ENCODE data around the gene PPWD1.
A peak's percentile ranks its signal among the peaks of the same experiment; 100 is the strongest.

Gene PPWD1

DNA sequence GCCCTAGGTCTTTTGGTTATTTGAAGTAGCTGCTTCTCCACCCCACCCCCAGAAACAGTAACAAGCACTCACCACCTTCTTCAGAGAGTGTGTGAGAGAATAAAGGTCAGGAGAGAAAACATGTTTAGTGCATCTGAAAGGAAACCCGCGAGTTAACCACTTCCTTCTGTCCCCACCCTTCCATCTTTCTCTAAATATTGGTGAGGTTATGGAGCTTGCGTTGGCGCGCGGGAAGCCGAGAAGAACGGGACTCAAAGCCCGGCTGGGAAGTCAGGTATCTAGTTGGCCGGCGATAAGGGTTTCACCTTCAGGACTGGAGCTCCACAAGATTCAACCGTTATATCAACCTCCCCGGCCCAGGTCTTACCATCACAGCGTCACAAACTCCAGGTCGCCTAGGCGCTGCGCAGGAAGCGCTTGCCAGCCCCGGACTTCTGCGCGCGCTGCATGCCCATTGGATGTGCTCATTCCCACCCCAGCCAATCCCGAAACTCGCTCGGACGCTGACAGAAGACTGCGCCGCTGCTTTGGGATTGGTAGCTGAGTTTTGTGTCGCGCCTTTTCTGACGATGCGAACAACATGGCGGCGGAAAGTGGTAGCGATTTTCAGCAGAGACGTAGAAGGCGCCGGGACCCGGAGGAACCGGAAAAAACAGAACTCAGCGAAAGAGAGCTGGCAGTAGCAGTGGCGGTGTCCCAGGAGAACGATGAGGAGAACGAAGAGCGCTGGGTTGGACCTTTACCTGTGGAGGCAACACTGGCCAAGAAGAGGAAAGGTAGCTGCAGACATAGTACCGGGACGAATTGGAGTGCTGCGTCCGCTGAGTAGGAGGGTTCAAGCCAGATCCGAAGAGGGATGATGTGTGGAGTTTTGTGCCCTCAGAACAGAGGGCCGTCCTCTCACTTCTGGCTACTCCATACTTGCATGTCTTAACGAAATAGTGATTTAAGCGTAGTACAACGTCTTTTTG, at the start of gene PPWD1, which contains the start of gene CENPK:
Gene PPWD1 (plus strand): TSS at position 566 of the 971 bp plus-strand sequence. CDS start 15 bp downstream, at position 581.
Gene CENPK (minus strand): TSS at position 438 of the 971 bp plus-strand sequence. CDS start 8,261 bp downstream, outside the sequence.
- Histone ChIP-seq H3K4me1 (peaks cover 0 to 29% (median 21%) of the 10 kb centered on the region in 4 donors), H3K9me3 (no peaks in the 10 kb centered on the region), H3K4me3 (peak within 1 kb of the TSS; percentile 66 to 85), H3K36me3 (no peaks in the 10 kb centered on the region), H3K27ac (peak within 1 kb of the TSS; percentile 81 to 85), H3K27me3 (no peaks in the 10 kb centered on the region)
- peak in 1 of 2 experiments; percentile 24 for TF ChIP-seq CTCF (IDR thresholded peaks at IDR 0.05)
- intact Hi-C loops (cut with DNase I; ENCODE audit: low total_unique reads) = loop anchor here (5.0 kb wide), 1 partner anchor 59 kb away; the partner anchor contains the start of gene TRIM23
- peak; percentile 95 for DNase-seq

- Histone ChIP-seq H3K4me3 (no peak overlapping the region), H3K9me3 (no peaks in the 10 kb centered on the region), H3K27me3 (no peaks in the 10 kb centered on the region), H3K36me3 (no peaks in the 10 kb centered on the region), H3K27ac (no peak overlapping the region), H3K4me1 (no peaks in the 10 kb centered on the region)
- DNase-seq = no peak
- intact Hi-C loops (cut with DNase I; ENCODE audit: low total_unique reads) = no loop called here
- no peak for TF ChIP-seq CTCF (IDR thresholded peaks at IDR 0.05)
Measured at GRCh38 chr5:65525726-65526125, 37.4 kb upstream of the PPWD1 start.

GRCh38 chr5:65530904-65531303, 32.2 kb upstream of the PPWD1 start:
- H3K4me3 ChIP-seq = no peak overlapping the region
- no peaks in the 10 kb centered on the region for H3K27me3 ChIP-seq

DNA sequence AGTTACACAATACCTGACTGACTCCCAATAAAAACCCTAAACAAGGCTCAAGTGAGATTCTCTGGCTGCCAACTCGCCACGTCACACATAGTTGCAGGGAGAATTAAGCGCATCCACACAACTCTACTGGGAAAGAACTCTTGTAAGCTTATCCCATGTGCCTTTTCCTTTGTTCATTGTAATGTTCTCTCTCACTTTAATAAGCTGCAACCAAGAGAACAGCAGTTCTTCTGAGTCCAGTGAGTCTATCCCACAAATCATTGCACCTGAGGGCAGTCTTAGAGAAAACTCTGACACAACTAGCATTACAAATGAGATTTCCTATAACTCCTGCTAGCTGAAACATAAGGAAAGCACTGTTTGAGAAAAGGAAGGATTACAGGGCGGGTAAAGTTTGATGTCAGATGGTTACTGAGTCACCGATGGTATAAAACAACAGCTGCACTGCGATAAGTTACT, 27.5 kb upstream of the PPWD1 start:
- H3K9me3 ChIP-seq = no peaks in the 10 kb centered on the region
- no peaks in the 10 kb centered on the region for H3K27me3 ChIP-seq
- no peak for TF ChIP-seq CTCF (IDR thresholded peaks at IDR 0.05)
- no peaks in the 10 kb centered on the region for H3K36me3 ChIP-seq
- no peak overlapping the region for H3K27ac ChIP-seq
- intact Hi-C loops (cut with DNase I; ENCODE audit: low total_unique reads) = no loop called here
- no peak for DNase-seq
- no peak overlapping the region for H3K4me3 ChIP-seq
- H3K4me1 ChIP-seq = no peaks in the 10 kb centered on the region

More at GRCh38 chr5:65530904-65531303, 32.2 kb upstream of the PPWD1 start:
- H3K36me3 ChIP-seq = no peaks in the 10 kb centered on the region
- no peak overlapping the region for H3K27ac ChIP-seq
- no peaks in the 10 kb centered on the region for H3K4me1 ChIP-seq
- intact Hi-C loops (cut with DNase I; ENCODE audit: low total_unique reads) = no loop called here
- no peaks in the 10 kb centered on the region for H3K9me3 ChIP-seq
- no peak for TF ChIP-seq CTCF (IDR thresholded peaks at IDR 0.05)
- no peak for DNase-seq

DNA sequence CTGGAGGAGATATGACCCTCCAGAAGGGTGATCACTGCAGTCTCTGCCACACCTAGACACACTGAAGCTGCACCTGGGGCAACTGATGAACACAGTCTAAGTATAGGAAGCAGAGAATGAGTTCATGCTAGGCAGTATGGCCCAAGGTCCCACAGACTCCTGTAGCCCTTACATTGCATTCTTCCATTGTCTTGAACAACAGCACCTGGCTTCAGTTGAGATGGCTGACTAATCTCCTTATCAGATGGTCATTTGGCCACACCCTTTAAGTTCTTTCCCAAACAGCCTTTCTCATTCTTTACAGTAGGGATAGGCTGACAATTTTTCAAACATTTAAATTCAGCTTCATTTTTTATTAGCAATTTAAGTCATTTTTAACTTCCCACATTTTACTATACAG, 23.3 kb upstream of the PPWD1 start:
- TF ChIP-seq CTCF (IDR thresholded peaks at IDR 0.05) = no peak
- H3K9me3 ChIP-seq = no peaks in the 10 kb centered on the region
- intact Hi-C loops (cut with DNase I; ENCODE audit: low total_unique reads) = no loop called here
- no peaks in the 10 kb centered on the region for H3K27me3 ChIP-seq
- no peak overlapping the region for H3K4me3 ChIP-seq
- H3K36me3 ChIP-seq = no peaks in the 10 kb centered on the region
- H3K4me1 ChIP-seq = no peaks in the 10 kb centered on the region
- no peak overlapping the region for H3K27ac ChIP-seq
- DNase-seq = no peak

Data from tibial artery (tissue), 4 donors.